Uterus (tissue), 4 donors: ENCODE results near the gene PYGM. TPM values are rescaled to one million over a fixed set of nuclear protein-coding genes. Genes with fewer than 3 reads are reported as not detected.

Source experiments
- DNase-seq, 2 donors: peaks; one replicate each; pipeline ENCODE4 v3.0.0-alpha.2; 2019 to 2020
- H3K27ac ChIP-seq, 2 donors: fragments of 200-600 bp; sonication (generic); 1 replicate in 1 of 2; 2 replicates in 1 of 2; pipeline ENCODE4 v1.5.1; 2016 to 2018
- H3K27me3 ChIP-seq, 2 donors: fragments of 200-600 bp; sonication (generic); one replicate each; pipeline ENCODE4 v1.5.1; 2018 to 2019; ENCODE audit warnings: control low read depth in 1 of 2
- H3K36me3 ChIP-seq, 2 donors: fragments of 200-600 bp; sonication (generic); one replicate each; pipeline ENCODE4 v1.5.1; 2019; ENCODE audit warnings: control low read depth in 1 of 2
- H3K4me1 ChIP-seq, 2 donors: fragments of 200-600 bp; sonication (generic); one replicate each; pipeline ENCODE4 v1.5.1; 2018 to 2019; ENCODE audit warnings: control low read depth in 1 of 2
- H3K4me3 ChIP-seq, 2 donors: fragments of 200-600 bp; sonication (generic); 1 replicate in 1 of 2; 2 replicates in 1 of 2; pipeline ENCODE4 v1.5.1; 2018 to 2019; ENCODE audit warnings: mild to moderate bottlenecking in 1 of 2
- H3K9me3 ChIP-seq, 2 donors: fragments of 200-600 bp; sonication (generic); one replicate each; pipeline ENCODE4 v1.5.1; 2019; ENCODE audit warnings: control low read depth in 1 of 2
- POLR2A ChIP-seq, 2 donors: fragments of 450-650 bp; IDR thresholded peaks; one replicate each; pipeline ENCODE4 v1.6.1; 2016; ENCODE audit warnings: antibody characterized with exemption in 2 of 2, mild to moderate bottlenecking in 1 of 2, moderate library complexity in 1 of 2
- intact Hi-C: fragments of 100-400 bp; cut with DNase I; formaldehyde crosslinking; loops from one replicate; pipeline ENCODE4 v1.15.1; 2023; ENCODE audit warnings: low total_unique reads
- total RNA-seq, 4 donors: library from RNA; depleted of rRNA in 3 of 4; stranded (reverse); fragments of >200 nt in 3 of 4; gene quantifications; one replicate each; pipeline versions ENCODE4 v1.1.0 to v1.2.4, GENCODE V29; 2014 to 2023
- TF ChIP-seq, protein P1 (sequence below), 4 experiments: fragments of 200-600 bp in 2 of 4; fragments of 450-650 bp in 2 of 4; sonication (generic) in 2 of 4; IDR thresholded peaks; one replicate each; pipeline ENCODE4 v1.5.1; 2016 to 2019; ENCODE audit warnings: antibody characterized with exemption in 4 of 4, mild to moderate bottlenecking in 2 of 4, moderate library complexity in 1 of 4
- donor health status: DM: yes; HTN: yes; CAD: no.

PYGM gene
- total RNA-seq, 4 donors from 2014 or later, result 2.9 to 42.8 (median 11.4) TPM

DNA sequence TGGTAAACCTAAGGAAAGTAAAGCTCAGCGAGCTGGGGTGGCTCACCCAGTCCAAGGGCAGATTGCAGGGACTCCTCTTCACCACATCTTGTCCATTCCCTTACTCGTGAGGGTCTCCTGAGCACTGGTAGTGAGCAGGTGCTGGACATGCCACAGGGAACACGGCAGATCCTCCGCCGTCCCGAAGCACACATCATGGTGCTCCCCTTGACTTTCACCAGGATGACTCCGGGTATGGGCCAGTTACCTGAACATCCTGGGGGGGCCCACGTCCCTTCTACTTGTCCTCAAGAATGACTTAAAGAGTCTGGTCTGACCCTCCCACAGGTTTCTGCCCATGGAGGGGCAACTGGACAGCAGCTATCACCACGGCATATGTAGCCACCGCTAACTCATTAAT, 26.5 kb upstream of the PYGM start:
- Histone ChIP-seq H3K9me3 (no peaks in the 10 kb centered on the region), H3K4me1 (no peaks in the 10 kb centered on the region), H3K4me3 (no peak overlapping the region), H3K36me3 (no peaks in the 10 kb centered on the region), H3K27ac (no peak overlapping the region), H3K27me3 (no peaks in the 10 kb centered on the region)
- TF ChIP-seq POLR2A (IDR thresholded peaks at IDR 0.05), result no peak
- TF ChIP-seq, protein P1, sequence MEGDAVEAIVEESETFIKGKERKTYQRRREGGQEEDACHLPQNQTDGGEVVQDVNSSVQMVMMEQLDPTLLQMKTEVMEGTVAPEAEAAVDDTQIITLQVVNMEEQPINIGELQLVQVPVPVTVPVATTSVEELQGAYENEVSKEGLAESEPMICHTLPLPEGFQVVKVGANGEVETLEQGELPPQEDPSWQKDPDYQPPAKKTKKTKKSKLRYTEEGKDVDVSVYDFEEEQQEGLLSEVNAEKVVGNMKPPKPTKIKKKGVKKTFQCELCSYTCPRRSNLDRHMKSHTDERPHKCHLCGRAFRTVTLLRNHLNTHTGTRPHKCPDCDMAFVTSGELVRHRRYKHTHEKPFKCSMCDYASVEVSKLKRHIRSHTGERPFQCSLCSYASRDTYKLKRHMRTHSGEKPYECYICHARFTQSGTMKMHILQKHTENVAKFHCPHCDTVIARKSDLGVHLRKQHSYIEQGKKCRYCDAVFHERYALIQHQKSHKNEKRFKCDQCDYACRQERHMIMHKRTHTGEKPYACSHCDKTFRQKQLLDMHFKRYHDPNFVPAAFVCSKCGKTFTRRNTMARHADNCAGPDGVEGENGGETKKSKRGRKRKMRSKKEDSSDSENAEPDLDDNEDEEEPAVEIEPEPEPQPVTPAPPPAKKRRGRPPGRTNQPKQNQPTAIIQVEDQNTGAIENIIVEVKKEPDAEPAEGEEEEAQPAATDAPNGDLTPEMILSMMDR (IDR thresholded peaks at IDR 0.05), result no peak
- no peak for DNase-seq
- intact Hi-C loops, result no loop called here

GRCh38 chr11:64784813-64785581, 25.2 kb upstream of the PYGM start:
- no peaks in the 10 kb centered on the region for H3K9me3 ChIP-seq
- H3K4me3 ChIP-seq, result no peak overlapping the region
- TF ChIP-seq, protein P1 (IDR thresholded peaks at IDR 0.05), result no peak
- no peak for TF ChIP-seq POLR2A (IDR thresholded peaks at IDR 0.05)
- H3K27ac ChIP-seq, result no peak overlapping the region
- H3K27me3 ChIP-seq, result no peaks in the 10 kb centered on the region
- intact Hi-C loops, result no loop called here
- DNase-seq, result no peak
- H3K36me3 ChIP-seq, result no peaks in the 10 kb centered on the region
- H3K4me1 ChIP-seq, result no peaks in the 10 kb centered on the region

DNA sequence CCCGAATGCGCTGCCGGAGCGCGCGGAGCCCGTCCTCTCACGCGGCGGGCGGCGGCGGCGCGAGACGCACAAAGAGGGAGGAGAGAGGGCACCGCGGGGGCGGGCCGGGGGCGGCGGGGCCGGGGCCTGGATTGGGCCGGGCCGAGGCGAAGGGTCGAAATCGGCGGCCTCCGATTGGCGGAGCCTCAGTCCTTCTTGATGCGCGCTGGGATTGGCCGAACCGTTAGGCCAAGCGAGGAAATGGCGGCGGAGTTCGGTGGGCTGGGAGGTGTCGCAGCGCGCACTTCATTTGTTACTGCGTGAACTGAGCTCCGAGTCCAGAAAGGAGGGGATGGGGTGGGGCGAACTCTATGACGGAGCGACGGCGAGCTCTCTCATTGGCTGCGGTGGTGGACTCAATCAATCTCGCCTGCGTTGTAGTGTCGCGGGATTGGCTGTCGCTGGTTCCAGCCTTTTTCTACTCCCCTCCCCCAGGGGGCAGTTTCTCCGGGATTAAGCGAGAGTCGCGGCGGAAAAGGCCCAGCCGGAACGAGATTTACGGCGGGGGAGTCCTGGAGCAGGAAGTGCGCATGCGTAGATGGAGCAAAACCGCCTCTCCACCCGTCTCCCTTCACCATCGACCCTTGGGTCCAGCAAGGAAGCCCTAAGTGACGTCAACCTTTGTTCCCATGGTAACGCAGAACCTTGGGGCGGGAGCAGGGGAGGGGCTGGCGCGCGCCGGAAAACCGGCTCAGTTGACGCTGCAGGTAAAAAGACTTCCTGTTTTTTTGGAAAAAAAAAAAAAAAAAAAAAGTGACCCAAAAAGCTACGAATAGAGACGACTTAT, 18.9 kb upstream of the PYGM start, which contains the start of gene SF1:
Gene SF1, minus strand, starts transcription at position 70 of the 826 bp plus-strand sequence. CDS start 150 bp downstream, outside the sequence.
- intact Hi-C loops, result no loop called here
- H3K36me3 ChIP-seq, result no peaks in the 10 kb centered on the region
- peak within 1 kb of the TSS; percentile 88 to 89 for H3K4me3 ChIP-seq
- H3K27ac ChIP-seq, result peak within 1 kb of the TSS; percentile 99
- peak; percentile 99 to 100 for DNase-seq
- H3K4me1 ChIP-seq, result peaks cover 7 to 14% of the 10 kb centered on the region in 2 donors
- no peaks in the 10 kb centered on the region for H3K27me3 ChIP-seq
- peak; percentile 97 to 99 for TF ChIP-seq POLR2A (IDR thresholded peaks at IDR 0.05)
- TF ChIP-seq, protein P1 (IDR thresholded peaks at IDR 0.05), result peak; percentile 12 to 38 (median 29)
- H3K9me3 ChIP-seq, result no peaks in the 10 kb centered on the region

- Histone ChIP-seq H3K9me3 (no peaks in the 10 kb centered on the region), H3K27ac (peak overlapping the region; percentile 99), H3K4me1 (peaks cover 7 to 14% of the 10 kb centered on the region in 2 donors), H3K27me3 (no peaks in the 10 kb centered on the region), H3K36me3 (no peaks in the 10 kb centered on the region), H3K4me3 (peak overlapping the region; percentile 88 to 89)
- intact Hi-C loops, result no loop called here
- TF ChIP-seq, protein P1 (IDR thresholded peaks at IDR 0.05), result no peak
- no peak for TF ChIP-seq POLR2A (IDR thresholded peaks at IDR 0.05)
- no peak for DNase-seq
These were observed 18.4 kb upstream of the PYGM start for GRCh38 chr11:64778223-64778472.
